Neuronal stem cell (in vitro differentiated cells): ENCODE measurements around the gene PGD.
"Not testable (repeated sequence)": the region's sequence is repeated elsewhere in the genome, so short reads cannot be mapped to it uniquely, and the experiment has no call there.

ENCODE experiments used
- DNase-seq: peaks from one replicate; pipeline ENCODE4 v3.0.0-alpha.2; 2013; ENCODE audit warnings: low spot score
- H2AFZ ChIP-seq: one replicate; pipeline ENCODE4 v1.6.1; 2013; ENCODE audit warnings: mild to moderate bottlenecking, low read length, inconsistent platforms
- H2AK5ac ChIP-seq: 2 replicates; pipeline ENCODE4 v1.6.1; 2013; ENCODE audit warnings: low read depth, mild to moderate bottlenecking, inconsistent platforms, low read length, moderate library complexity, mixed read lengths
- H2BK120ac ChIP-seq: 2 replicates; pipeline ENCODE4 v1.6.1; 2013; ENCODE audit warnings: low read depth, mild to moderate bottlenecking, inconsistent platforms, low read length, moderate library complexity, mixed read lengths
- H2BK12ac ChIP-seq: one replicate; pipeline ENCODE4 v1.6.1; 2013; ENCODE audit warnings: low read length, inconsistent platforms
- H2BK15ac ChIP-seq: 2 replicates; pipeline ENCODE4 v1.6.1; 2013; ENCODE audit warnings: mild to moderate bottlenecking, low read length, inconsistent platforms, mixed read lengths
- H2BK5ac ChIP-seq: one replicate; pipeline ENCODE4 v1.6.1; 2013; ENCODE audit warnings: inconsistent platforms, mild to moderate bottlenecking, low read length, moderate library complexity
- H3K14ac ChIP-seq: one replicate; pipeline ENCODE4 v1.6.1; 2013; ENCODE audit warnings: low read length, inconsistent platforms
- H3K18ac ChIP-seq: 2 replicates; pipeline ENCODE4 v1.6.1; 2013; ENCODE audit warnings: low read length, inconsistent platforms
- H3K23ac ChIP-seq: 2 replicates; pipeline ENCODE4 v1.6.1; 2013; ENCODE audit warnings: low read depth, mild to moderate bottlenecking, mixed read lengths, low read length, inconsistent platforms; ENCODE audit not compliant: poor library complexity
- H3K27ac ChIP-seq: replicated peaks from 3 replicates; pipeline ENCODE4 v1.5.1; 2013; ENCODE audit warnings: low read length, inconsistent platforms
- H3K27me3 ChIP-seq, 3 experiments: 2 replicates each; pipeline ENCODE4 v1.6.1; 2013; ENCODE audit warnings: low read length in 3 of 3, mild to moderate bottlenecking in 2 of 3, inconsistent platforms in 1 of 3, low read depth in 1 of 3, mixed read lengths in 1 of 3, moderate library complexity in 1 of 3; ENCODE audit not compliant: control insufficient read depth in 3 of 3, insufficient read depth in 3 of 3
- H3K36me3 ChIP-seq, 2 donors: replicated peaks in 1 of 2; 2 replicates each; pipeline ENCODE4 v1.6.1; 2013; ENCODE audit warnings: low read length in 2 of 2; ENCODE audit not compliant: control insufficient read depth in 2 of 2, insufficient read depth in 2 of 2
- H3K4ac ChIP-seq: 2 replicates; pipeline ENCODE4 v1.6.1; 2013; ENCODE audit warnings: inconsistent platforms, mild to moderate bottlenecking, low read length, moderate library complexity
- H3K4me1 ChIP-seq, 2 donors: 1 replicate in 1 of 2; 2 replicates in 1 of 2; pipeline ENCODE4 v1.6.1; 2013; ENCODE audit warnings: low read length in 2 of 2, low read depth in 1 of 2; ENCODE audit not compliant: control insufficient read depth in 2 of 2, insufficient read depth in 1 of 2
- H3K4me2 ChIP-seq: one replicate; pipeline ENCODE4 v1.6.1; 2013; ENCODE audit warnings: mild to moderate bottlenecking, low read length, inconsistent platforms; ENCODE audit not compliant: insufficient read depth, poor library complexity, severe bottlenecking
- H3K4me3 ChIP-seq, 2 donors: 2 replicates each; pipeline ENCODE4 v1.5.1; 2013; ENCODE audit warnings: low read length in 2 of 2, mild to moderate bottlenecking in 2 of 2, inconsistent platforms in 1 of 2, moderate library complexity in 1 of 2
- H3K79me1 ChIP-seq: one replicate; pipeline ENCODE4 v1.6.1; 2013; ENCODE audit warnings: low read depth, mild to moderate bottlenecking, inconsistent platforms, low read length, moderate library complexity
- H3K9ac ChIP-seq: one replicate; pipeline ENCODE4 v1.6.1; 2013; ENCODE audit warnings: mild to moderate bottlenecking, low read depth, low read length, inconsistent platforms; ENCODE audit not compliant: poor library complexity
- H3K9me3 ChIP-seq, 2 donors: replicated peaks in 1 of 2; 2 replicates each; pipeline versions ENCODE3 to v1.6.1; 2013; ENCODE audit warnings: low read length in 2 of 2, mild to moderate bottlenecking in 2 of 2, inconsistent platforms in 1 of 2, low read depth in 1 of 2, mixed read lengths in 1 of 2, moderate library complexity in 1 of 2; ENCODE audit not compliant: control insufficient read depth in 2 of 2, insufficient read depth in 1 of 2
- H4K8ac ChIP-seq: one replicate; pipeline ENCODE4 v1.6.1; 2013; ENCODE audit warnings: low read depth, mild to moderate bottlenecking, inconsistent platforms, low read length, moderate library complexity
- H4K91ac ChIP-seq: one replicate; pipeline ENCODE4 v1.6.1; 2013; ENCODE audit warnings: low read length, low read depth, mild to moderate bottlenecking, inconsistent platforms; ENCODE audit not compliant: poor library complexity
- WGBS, 2 donors: extraction: QIAGEN DNeasy Blood & Tissue Kit; methylation state at CpG; one replicate each; pipeline ENCODE4 v1.1.7; 2013; ENCODE audit warnings: missing lambda C conversion rate in 2 of 2, mixed read lengths in 1 of 2; ENCODE audit not compliant: insufficient read length in 2 of 2, insufficient replicate concordance in 1 of 2; ENCODE audit errors: extremely low coverage in 2 of 2; 5-methylcytosine and 5-hydroxymethylcytosine counted together

Gene PGD

GRCh38 chr1:10361515-10361914 lies 37.3 kb upstream of the PGD start:
- H3K18ac ChIP-seq: no peak overlapping the region
- no peak overlapping the region for H4K91ac ChIP-seq
- no peak overlapping the region for H2AFZ ChIP-seq
- H2BK12ac ChIP-seq: no peak overlapping the region
- no peak overlapping the region for H3K14ac ChIP-seq
- no peaks in the 10 kb centered on the region for H3K9me3 ChIP-seq
- H2AK5ac ChIP-seq: no peak overlapping the region
- H3K9ac ChIP-seq: no peak overlapping the region
- no peak overlapping the region for H3K4ac ChIP-seq
- H2BK5ac ChIP-seq: no peak overlapping the region
- H3K4me2 ChIP-seq: no peak overlapping the region
- no CpG with 5 or more reads among the region's 10 CpGs for WGBS, 2 donors
- no peak overlapping the region for H3K27ac ChIP-seq
- no peak overlapping the region for H3K23ac ChIP-seq
- H2BK120ac ChIP-seq: no peak overlapping the region
- H3K79me1 ChIP-seq: no peaks in the 10 kb centered on the region
- no peak for DNase-seq
- no peak overlapping the region for H2BK15ac ChIP-seq
- peaks cover 25 to 85% of the 10 kb centered on the region in 2 donors for H3K36me3 ChIP-seq
- no peaks in the 10 kb centered on the region for H3K27me3 ChIP-seq
- no peaks in the 10 kb centered on the region for H3K4me1 ChIP-seq
- no peak overlapping the region for H4K8ac ChIP-seq
- H3K4me3 ChIP-seq: no peak overlapping the region

- no peak overlapping the region for H4K8ac ChIP-seq
- no peaks in the 10 kb centered on the region for H3K9me3 ChIP-seq
- no peak overlapping the region for H3K4ac ChIP-seq
- H2BK120ac ChIP-seq: no peak overlapping the region
- H2BK15ac ChIP-seq: no peak overlapping the region
- DNase-seq: no peak
- H3K36me3 ChIP-seq: peaks cover 25 to 87% of the 10 kb centered on the region in 2 donors
- WGBS, 2 donors: no CpG with 5 or more reads among the region's 6 CpGs
- no peak overlapping the region for H3K23ac ChIP-seq
- no peak overlapping the region for H3K4me2 ChIP-seq
- no peak overlapping the region for H3K18ac ChIP-seq
- no peak overlapping the region for H3K27ac ChIP-seq
- no peak overlapping the region for H3K4me3 ChIP-seq
- no peak overlapping the region for H2BK12ac ChIP-seq
- H2AFZ ChIP-seq: no peak overlapping the region
- no peaks in the 10 kb centered on the region for H3K4me1 ChIP-seq
- H4K91ac ChIP-seq: no peak overlapping the region
- no peak overlapping the region for H2BK5ac ChIP-seq
- no peak overlapping the region for H3K9ac ChIP-seq
- no peaks in the 10 kb centered on the region for H3K27me3 ChIP-seq
- H2AK5ac ChIP-seq: no peak overlapping the region
- no peaks in the 10 kb centered on the region for H3K79me1 ChIP-seq
- no peak overlapping the region for H3K14ac ChIP-seq
Observed at GRCh38 chr1:10368194-10368593, 30.7 kb upstream of the PGD start.

- Histone ChIP-seq H3K36me3 (peaks cover 35 to 88% of the 10 kb centered on the region in 2 donors), H2AFZ (no peak overlapping the region), H3K9me3 (no peaks in the 10 kb centered on the region), H3K18ac (no peak overlapping the region), H3K14ac (no peak overlapping the region), H4K8ac (no peak overlapping the region), H4K91ac (no peak overlapping the region), H2BK5ac (no peak overlapping the region), H3K23ac (no peak overlapping the region), H2BK120ac (no peak overlapping the region), H3K9ac (no peak overlapping the region), H3K4me2 (no peak overlapping the region), H2AK5ac (no peak overlapping the region), H2BK12ac (no peak overlapping the region), H3K4me1 (peaks cover 0 to 14% of the 10 kb centered on the region in 2 donors), H3K4ac (no peak overlapping the region), H3K27me3 (no peaks in the 10 kb centered on the region), H3K79me1 (peaks cover 1% of the 10 kb centered on the region), H3K27ac (no peak overlapping the region), H3K4me3 (no peak overlapping the region), H2BK15ac (no peak overlapping the region)
- WGBS, 2 donors: no CpG with 5 or more reads among the region's 8 CpGs
- no peak for DNase-seq
Observed at GRCh38 chr1:10374442-10374860, 24.4 kb upstream of the PGD start.

- H3K4ac ChIP-seq, H4K8ac ChIP-seq, H3K9me3 ChIP-seq, H3K14ac ChIP-seq, H2BK120ac ChIP-seq, H3K9ac ChIP-seq, H3K27ac ChIP-seq, H3K4me3 ChIP-seq, H2BK15ac ChIP-seq, H3K4me2 ChIP-seq, H2AFZ ChIP-seq, H3K23ac ChIP-seq, H3K18ac ChIP-seq, H4K91ac ChIP-seq, H2BK12ac ChIP-seq, H2AK5ac ChIP-seq, H3K79me1 ChIP-seq, H2BK5ac ChIP-seq, H3K27me3 ChIP-seq: not testable (repeated sequence)
- WGBS, 2 donors: no CpG with 5 or more reads among the region's 14 CpGs
- Histone ChIP-seq H3K36me3 (peaks cover 29 to 89% of the 10 kb centered on the region in 2 donors), H3K4me1 (peaks cover 0 to 14% of the 10 kb centered on the region in 2 donors)
- peak; percentile 37 for DNase-seq
Observed at GRCh38 chr1:10377365-10378029, 21.4 kb upstream of the PGD start.
